Brain pericyte (primary cell): ENCODE measurements around the gene NR2F2.

ENCODE experiments used
- DNase-seq: peaks from one replicate; pipeline ENCODE4 v3.0.0-alpha.2; 2012; ENCODE audit warnings: low read depth, low spot score

Gene NR2F2

DNA sequence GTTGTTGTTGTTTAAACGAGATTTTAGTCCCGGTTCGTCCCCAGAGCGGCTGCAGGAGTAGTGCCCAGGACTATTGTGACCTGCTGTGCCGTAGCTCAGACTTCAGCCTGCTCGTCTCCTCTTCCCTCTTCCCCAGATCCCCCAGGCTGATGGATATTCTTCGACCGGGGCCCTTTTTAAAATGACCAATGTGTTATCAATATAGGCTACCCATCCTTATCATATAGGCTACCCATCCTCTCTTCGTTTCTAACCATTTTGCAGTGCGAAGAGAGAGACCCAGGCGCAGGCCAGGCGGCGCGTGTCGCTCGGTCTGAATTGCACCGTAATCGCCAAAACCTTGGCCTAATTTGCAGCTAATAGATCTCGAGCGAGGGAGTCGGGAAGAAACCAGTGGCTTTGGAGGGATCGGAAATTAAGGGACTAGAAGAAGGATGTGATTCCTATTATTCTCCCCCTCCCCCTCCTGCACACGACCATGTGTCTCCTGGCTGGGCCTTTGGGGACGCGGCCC is 23.0 kb downstream of the NR2F2 start:
- no peak for DNase-seq

DNA sequence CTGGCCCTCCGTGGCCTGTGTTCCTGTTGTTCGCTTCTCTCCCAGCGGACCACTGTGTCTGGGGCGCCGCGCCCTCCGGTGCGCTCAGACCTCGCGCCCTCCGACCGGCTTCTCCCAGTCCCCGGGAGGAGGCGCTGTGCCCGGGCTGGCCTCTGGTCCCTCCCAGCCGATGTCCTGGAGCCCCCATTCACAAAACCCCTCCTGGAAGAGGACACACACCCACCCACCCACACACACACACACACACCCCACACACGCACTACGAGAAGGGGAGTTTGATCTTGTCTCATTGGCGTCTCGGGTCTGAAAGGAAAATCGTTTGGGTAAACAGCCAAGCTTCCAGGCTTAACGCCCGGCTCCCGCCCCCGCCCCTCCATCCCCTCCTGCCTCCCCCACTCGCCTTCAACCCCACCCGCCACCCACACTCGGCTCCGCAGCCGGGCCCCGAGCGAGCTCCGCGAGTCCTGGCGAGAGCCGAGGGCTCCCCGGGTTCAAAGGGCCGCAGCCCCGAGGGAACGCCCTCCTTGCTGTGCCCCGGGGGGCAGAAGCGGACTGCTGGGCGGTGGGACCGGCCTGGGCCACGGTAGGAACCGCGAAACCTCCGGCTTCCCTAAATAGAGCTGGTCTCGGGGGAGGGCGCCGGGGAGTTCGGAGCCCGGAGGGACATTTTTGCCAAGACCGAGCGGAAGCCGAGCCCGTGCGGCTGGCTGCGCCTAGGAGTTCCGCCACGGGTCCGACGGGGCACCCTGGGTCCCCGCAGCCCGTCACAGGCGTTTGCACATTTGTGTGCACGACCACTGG is 23.6 kb downstream of the NR2F2 start:
- DNase-seq, result no peak

DNA sequence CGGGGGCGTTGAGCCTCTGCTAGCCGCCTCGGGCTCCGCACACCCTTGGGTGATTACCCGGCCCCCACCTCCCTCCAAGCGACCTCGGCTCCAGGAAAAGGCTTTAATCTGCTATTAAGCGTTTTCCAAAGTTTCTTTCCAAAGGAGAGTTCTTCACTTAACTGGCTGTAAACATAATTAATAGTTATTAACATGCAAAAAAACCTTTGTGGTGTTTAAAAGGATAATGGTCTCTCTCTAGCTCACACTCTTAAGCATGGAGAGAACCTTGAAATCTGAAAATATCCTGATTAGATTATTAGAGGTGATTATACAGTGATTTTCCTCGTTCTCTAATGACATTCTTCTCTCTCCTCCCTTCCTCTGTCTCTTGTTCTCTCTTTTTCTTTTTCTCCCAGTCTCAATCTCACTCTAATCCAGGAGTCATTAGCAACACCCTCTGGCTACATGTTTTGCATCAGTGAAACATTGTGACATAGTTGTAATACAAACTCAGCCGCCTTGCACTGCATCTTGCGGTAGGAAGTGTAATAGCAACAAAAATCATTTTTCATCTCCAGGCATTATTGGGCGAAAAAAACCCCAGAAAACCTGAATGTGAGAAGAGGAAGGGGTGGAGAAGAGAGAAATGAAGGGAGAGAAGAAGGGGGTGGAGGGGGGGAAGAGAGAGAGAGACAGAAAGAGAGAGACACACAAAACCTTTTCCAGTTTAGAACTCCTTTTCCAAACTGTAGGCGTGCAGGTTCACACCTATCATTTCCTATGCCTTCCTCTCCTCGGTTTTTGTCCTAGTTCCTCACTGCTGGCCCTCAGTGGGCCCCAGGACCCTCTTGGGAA is 24.4 kb downstream of the NR2F2 start:
- no peak for DNase-seq

DNA sequence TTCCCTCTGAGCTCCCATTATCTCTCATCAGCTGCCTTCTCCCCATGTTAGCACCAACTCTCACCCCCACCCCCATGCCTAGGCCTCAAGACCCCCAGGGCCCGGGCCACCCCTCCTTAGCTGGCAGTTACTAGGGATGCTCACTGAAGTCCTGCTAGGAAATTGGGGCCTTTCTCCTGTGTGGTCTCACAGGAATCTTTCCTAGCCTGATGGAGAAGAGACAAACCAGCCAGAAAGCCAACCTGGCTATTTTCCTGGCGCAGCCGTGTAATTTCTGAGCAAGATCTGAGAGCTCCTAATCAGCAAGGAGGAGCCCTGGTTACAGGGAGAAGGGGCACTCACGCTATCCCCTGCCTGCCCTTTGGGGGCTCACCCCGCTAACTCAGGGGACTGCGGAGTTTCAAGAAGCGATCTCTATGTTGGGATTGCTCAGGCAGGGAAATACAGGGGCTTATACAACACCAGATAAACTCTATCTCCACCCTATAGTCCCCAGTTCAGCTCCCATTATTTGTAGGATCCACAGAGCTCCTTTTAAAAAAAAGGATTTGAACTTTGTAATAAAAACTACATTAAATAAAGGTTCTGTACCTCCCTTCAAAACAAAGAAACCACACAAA is 25.2 kb downstream of the NR2F2 start:
- no peak for DNase-seq

DNA sequence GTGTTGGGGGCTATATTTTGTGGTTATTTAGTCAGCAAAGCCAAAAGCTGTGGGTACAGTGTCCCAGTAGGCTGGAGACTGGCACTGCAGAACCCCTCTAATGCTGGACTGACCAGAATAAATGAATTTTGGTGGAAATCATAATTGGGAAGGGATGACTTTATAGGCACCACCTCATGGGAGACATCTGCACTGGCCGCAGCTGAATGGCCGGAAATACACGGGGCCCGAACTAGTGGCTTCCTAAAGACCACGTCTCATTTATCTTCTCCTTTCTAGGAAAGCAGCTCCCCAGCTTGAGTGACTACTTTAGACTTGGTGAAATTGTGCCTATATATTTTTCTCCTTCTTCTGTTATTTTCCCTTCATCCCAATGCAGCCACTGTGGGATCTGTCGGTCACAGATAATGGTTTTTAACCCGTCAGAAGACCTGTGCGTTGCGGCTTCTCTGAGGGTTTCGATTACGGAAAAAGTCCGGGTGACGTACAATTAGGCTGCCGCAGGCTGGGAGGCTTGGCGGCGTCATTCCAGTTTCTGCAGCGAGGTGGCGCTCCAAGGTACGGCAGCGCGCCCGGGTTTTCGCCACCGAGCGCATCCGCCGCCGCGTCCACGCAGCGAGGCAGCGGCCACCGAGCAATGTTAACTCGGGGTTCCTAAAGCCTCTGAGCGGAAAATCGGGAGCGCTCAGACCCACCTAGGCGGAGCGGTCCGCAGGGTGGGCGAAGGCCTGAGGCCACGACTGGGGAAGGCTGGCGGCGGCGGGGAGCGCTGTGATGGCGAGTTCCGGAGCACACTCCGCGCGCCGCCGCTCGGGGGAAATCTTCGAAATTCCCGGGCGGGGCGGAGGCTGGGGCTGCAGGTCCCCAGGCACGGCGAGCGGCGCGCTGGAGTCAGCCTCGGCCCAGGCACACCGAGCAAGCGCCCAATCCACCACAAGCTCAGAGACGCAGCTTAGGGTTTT is 26.3 kb downstream of the NR2F2 start:
- no peak for DNase-seq

DNA sequence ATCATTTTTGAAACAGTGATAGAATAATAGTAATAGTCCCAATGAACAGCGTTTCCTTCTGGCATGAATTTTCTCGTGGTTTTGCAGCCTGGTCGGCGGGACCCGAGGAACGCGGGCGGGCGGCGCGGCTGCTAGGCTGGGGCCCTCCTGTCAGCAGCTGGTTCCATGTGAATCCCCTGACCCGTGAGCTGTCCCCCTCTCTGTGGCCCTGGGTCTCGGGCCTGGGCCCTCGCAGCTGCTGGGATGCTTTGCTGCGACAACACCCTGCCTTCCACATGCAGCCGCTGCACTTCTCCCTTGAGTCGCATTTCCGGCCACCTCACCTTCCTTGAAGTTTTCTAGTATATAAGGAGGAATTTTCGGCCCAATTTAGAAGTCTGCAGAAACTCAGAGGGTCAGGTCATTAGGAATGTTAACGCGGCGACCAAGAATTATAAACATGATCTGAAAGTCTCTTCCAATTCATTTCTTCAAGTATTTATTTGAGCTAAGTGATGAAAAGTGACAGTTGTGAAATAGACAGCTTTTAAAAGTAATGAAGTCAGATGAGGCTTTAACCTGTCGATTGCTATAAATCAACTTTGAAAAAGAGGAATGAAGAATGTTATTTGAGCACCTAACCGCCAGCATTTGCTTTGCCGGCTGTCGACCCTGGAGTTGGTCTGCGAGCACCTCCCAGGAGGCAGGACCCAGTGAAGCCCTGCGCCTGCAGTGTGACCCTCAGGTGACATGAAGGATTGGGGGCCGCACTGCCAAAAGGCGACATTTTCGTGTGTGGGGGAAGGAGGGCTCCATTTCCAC is 27.7 kb downstream of the NR2F2 start:
- no peak for DNase-seq

DNA sequence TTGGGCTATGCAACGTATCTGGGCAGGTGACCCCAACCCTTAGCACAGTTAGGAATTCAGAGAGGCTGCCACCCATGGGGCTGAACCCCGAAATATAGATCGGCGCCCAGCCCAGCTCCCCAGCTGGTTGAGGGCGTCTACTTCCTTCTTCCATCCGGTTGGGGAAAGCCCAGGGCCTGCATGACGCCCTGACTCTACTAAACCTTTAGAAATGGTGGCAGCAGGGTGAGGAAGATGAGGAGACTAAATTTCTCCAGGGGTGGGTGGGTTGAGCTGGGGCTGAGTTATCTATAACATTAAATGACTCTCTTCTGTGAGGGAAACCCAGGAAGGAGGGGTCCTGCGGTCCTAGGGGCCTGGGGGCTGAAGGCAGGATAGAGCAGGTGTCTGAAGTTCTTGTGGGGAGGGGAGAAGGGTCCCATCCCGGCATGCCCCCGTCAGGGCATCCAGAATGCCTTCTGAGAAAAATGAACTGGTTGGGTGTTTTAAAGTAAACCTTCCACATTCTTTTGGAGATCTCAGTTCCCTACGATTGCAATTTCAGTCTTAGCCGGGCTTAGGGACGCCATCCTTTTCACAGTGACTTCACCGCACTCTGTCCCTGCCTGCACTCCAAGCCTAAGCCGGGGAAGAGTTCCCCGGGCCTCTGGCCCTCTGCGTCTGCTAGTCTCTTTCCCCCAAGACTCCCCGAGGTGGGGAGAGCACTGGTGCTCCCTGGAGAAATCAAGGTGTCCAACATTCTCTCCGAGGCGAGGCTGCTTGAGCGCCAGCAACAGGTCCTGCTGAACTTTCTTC is 28.5 kb downstream of the NR2F2 start:
- DNase-seq, result no peak

DNA sequence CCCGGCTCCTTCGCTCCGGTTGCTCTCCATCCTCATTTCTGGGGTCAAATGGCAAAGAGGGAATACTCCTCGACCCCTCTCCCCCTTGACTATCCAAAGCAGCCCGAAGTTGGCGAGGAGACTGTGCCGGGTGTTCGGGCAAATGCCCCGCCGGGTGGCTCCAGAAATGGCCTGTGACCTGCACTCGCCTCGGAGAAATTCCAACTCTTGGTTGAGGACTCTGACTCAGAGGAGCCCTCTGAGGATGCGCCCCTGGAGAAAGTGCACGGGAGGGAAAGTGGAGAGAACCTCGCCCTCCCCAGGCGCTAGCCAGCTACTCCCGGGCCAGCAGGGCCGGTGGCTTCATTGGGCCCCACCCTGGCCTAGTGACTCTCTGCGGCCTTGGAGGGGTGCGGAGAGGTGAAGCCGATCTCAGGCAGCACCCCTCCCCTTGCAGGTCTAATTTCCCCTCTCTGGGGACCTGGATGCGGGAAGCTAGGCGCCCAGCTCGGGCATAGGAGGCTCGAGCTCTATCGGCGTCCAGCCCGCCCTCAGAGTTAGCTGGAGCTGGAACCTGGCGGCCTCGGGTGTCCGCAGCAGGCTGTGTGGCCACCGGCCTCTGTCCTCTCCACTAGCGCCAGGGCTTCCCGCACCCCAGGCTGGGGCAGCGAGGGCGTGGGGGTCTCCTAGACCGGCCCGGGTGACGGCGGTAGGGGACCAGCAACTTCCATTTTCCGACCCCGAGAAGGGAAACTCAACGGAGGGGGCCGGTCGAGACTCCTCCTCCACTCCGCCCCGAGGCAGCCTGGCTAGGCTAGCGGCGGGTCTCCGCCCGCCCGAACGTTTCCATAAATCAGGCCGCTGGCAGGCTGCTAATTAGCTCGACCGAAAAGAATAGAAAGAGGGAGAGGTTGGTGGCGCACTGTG is 29.4 kb downstream of the NR2F2 start:
- no peak for DNase-seq

DNA sequence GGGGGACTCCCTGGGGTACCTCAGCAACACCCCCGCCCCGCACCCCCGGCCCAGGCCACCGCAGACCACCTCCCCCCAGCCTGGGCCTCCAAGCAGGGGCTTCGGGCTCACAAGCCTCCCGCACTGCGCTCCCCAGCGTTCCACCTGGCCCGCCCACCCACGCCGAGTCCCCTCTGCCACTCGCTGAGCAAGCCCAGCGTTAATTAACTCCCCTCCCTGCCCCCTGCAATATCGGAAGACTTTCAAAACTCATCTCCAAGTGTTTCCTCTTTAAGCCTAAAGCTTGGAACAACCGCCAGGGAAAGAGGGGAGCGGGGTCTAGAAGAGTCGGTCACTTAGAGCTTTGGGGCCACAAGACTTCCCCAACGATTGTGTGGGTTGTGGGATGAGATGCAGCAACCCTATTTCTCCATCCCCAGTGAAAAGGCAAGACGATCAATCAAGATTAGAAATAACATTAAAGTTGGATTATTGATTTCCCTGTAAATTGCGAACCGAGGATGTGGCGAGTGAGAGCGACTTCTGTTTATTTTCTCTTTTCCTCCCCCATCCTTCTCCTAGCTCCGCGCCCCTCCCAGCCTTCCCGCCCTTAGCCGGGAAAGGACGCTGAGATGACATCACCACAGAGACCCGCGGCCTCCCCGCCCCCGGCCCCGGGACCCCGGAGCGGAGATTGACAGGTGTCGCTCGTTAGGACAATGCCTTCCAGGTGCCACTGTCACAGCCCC is 30.2 kb downstream of the NR2F2 start:
- DNase-seq, result no peak

DNA sequence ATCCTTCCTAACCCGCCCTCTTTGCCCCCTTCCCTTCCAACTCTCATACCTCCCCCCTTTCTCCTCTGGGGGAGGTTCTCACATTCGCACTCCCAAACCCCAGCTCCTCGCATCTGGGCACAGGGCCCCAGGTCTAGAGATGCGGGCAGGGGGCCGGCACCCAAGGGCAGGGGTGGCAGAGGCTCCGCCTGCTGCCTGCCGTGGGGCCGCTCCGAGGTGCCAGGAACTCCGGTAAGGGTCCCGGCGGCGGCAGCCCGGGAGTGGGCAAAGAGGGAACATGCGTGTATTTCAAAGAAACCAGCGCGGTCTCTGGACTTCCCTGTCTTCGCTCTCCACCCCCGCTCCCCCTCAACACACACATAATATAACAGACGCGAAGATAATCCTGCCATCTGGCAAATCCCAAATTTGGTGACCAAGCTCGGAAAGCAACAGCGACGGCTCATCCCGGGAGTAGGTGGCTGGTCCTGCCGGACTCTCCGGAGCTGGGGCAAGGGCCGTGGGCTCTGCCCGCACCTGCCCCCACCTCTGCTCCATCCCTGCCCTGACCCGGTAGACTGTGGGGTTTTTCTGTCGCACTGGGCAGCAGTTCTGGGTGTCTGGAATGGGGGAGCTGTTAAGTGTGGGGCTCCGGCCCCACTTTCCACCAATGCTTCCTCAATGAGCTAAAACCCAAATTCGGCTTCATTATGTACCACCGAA is 31.0 kb downstream of the NR2F2 start:
- DNase-seq, result no peak

DNA sequence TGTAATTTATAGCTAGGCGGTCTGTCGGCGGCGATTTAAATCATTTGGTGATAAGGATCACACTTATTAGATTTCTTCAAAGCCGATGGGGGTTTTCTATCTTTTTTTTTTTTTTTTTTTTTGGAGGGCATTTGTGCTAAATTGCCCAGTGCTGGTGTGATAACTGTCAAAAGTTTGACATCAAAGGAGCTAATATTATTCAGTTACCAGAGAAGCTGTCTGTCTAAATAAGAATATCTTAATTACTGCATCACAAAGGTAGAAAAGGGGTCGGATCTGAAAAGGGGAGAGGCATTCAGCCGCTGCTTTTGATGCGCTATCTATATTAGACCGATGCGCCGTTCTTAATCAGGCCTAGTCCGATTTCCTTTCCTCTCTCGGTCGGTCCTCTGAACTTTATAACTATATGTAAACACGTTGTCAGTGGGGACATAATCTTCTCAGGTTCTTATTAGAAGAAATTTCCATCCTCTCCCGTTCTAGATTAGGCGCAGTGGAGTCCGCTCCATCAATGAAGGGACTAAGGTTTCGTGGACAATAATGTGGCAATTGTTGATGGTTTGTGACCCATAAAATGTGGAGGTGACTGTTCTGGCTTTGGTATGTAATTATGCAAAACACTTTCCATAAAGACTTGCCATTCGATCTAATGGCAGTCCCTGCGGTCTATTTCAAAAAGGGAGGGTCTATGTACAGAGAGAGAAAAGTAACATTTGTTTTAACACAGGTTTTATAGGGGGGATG is 31.7 kb downstream of the NR2F2 start:
- no peak for DNase-seq

DNA sequence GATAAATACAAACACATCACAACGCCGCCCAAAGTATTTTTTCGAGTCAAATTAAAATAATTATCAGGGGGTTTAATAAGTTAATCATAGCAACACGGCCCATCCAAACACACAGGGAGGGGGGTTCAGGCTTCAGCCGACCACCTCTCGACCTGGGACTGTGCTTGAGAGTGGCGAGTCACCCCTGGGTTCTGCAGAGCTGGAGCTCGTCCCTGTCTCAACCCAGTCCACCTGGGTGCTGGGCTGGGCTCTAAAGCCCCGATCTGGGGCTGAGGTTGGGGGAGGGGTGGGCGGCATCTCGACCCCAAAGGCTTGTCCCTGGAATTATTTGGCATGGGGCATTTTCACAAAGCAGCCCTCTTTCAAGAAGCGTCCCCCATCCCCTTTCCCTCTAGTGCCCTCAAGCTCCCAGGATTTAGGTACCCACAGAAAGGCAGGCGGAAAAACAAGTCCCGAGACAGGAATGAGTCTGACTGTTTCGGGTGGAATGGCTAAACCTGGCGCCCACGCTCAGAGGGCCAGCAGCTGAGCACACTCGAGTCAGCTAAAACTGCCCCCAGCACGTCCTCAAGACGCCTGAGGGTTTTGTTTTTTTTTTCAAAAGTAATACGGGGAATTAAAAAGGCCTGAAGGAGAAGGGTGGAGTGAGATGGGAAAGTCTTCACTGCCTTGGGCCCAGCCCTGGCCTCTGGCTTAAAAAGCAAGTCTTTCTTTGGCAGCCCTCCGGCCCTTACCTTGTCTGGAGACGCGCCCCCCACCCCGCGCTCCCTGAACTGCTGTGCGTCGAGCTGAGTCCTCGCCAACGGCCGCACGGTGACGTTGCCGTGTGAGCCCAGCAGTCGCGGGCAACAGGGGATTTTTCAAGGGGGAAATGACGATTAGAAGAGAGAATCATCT is 32.5 kb downstream of the NR2F2 start:
- DNase-seq, result no peak

DNA sequence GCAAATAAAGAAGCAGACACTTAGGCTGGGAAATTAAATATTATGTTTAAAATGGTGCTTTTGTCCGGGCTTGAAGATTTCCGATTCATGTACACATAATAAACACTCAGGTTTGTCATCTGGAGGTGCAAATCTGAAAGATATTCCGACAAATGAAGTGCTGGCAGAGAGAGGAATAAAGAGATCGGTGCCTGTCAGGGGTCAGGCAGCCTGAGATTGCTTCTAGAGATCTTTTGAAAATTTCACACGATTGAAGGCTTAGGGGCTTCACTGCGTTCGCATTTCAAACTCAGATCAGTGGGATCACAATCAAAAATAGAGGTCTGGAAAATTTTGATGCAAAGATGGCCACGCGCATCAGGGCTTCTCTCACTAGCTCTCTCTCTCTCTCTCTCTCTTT is 33.2 kb downstream of the NR2F2 start:
- no peak for DNase-seq

DNA sequence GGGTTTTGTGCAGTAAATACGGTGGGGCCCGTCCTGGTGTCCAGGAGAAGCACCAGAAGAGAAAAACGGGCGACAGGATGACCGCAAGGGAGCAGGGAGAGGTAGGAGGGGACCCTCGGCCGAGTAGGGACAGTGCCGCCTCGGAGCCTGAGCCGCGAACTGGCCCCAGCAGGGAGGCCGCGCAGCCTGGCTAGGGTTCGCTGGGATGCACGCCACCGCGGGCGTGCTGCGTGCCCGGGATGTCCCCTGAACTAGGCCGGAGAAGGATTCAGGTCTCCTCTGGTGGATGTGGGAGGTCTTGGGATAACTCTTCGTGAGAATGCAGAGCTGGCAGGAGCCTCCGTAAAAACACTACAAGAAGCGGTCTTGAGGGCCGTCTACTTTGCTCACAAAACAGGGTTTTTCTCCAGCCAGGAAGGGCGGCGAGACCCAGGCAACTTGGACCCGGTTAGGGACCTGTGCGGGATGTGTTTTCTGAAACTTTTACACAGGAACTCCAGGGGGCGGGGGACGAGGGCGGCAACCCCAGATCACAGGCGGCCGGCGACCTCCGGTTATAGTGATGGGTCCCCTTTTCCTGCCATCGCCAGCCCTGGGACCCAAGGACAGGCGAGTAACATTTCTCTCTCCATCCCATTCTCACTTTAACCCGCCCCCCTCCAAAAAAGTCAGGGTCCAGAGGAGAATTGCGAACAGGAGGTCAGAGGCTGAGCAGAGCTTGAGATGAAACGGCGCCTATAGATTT is 35.5 kb downstream of the NR2F2 start:
- DNase-seq, result no peak

DNA sequence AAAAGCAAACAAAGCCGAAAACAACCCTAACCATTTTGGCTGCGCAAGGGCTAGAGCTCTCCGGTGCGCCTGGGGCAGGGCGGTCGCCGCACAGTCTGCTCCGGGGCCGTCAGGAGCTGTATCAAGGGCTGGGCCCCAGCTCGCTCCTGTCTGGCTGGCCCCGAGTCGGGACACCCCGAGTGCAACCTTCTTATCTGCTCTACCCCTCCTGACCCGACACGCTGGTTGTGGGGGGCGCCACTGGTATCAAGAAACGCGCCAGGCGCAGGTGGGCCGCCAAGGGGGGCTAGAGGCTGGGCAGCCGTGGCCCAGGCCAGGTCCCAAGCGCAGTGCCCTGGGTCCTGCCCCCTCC is 36.0 kb downstream of the NR2F2 start:
- DNase-seq, result no peak
